Stimulated activated CD8-positive, alpha-beta memory T cell treated with anti-CD3 and anti-CD28 coated beads, Interleukin-4, amount 100 ng/mL, for 1 hour (primary cell): ENCODE results near the gene MRM3.
"Not testable (repeated sequence)": the region's sequence is repeated elsewhere in the genome, so short reads cannot be mapped to it uniquely, and the experiment has no call there.

Experiments
- DNase-seq, 2 donors: peaks; one replicate each; pipeline ENCODE4 v3.0.0-alpha.2; 2020; ENCODE audit warnings: low read depth in 2 of 2, low spot score in 1 of 2

Gene MRM3

DNA sequence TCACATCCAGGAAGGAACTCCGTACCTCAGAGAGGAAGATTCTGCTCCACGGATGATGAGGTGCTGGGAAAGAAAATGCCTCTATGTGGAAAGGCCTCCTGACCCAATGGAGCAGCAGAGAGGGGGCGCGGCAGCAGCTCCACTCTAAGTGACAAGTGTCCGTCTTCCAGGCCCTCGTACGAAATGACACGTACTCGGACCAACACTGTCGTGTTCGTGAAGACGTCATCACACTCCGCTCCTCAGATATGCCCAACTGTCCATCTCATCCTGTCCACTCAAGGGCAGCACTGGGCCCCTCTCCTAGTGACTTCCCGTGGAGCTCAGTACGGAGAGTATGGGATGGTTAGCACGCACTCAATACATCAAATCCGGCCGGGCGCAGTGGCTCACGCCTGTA lies 32.2 kb downstream of the MRM3 start:
- no peak for DNase-seq

DNA sequence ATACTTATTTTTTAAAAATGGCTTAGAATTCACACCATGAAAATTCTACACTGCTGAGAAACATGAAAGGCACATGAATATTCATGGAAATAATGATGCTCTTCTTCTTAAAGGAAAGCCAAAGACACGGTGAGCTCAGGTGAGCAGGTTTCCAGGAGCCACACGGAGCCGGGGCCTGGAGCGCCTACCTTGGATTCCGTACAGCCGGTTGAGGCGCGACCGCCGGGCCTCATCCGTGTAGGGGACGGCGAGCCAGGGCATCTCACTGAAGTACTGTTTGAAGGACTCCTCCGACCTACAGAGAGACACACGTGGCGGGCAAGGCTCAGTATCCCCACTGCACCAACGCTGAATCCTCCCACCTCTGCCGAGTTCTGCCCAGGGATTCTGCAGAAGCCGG lies 37.1 kb downstream of the MRM3 start:
- DNase-seq = no peak

DNA sequence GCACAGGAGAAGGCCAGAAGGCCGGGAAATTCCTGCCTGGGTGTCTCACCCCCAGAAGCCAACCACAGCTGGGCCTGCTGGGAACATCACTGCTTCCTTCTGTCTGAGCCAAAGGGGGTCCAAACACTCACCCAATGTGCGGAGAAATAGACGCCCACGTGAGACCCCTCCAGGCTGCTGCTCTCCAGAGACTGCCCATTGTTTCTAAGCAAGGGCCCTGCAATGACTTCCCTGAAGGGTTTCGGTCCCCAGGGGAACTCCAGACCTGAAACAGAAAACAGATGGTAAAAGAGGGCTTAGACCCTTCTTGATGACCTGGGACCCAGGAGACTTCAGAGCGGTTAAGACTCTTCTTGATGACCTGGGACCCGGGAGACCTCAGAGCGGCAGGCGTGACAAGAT lies 41.3 kb downstream of the MRM3 start:
- no peak for DNase-seq

DNA sequence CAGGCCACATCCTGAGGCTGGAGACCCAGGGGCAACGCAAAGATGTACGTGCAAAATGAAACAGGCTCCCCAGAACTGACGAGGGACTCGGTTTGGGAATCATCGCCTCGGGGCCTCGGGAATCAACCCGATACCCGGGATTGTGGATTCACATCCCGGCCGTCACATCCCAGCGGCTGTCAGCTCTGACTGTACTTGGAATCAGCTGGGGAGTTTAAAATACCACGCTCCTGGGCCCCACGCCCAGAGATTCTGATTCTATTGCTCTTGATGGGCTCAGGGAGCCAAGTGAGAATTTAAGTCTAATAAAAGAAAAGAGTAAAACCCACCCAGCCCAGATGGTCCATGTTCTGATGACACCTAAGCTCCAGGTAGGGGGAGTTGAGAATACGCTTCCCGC lies 42.2 kb downstream of the MRM3 start:
- no peak for DNase-seq

DNA sequence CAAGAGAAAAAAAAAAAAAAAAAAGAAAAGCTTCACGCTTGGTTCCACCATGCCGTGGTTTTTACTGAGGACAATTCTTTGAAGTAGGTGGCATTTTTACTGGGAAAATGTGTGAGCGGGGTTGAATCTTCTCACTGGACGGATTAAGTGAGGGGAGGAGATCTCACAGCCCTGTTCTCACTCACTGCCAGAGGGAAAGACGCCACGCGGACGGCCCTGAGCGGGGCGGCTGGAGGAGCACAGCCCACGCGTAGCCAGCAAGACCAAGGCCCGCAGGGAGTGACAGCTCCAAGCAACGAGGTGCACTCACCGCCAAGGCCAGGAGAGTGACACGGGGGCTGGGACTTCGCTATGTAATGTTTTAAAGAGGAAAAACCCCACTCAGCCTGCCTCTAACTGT lies 43.1 kb downstream of the MRM3 start:
- DNase-seq = no peak

DNA sequence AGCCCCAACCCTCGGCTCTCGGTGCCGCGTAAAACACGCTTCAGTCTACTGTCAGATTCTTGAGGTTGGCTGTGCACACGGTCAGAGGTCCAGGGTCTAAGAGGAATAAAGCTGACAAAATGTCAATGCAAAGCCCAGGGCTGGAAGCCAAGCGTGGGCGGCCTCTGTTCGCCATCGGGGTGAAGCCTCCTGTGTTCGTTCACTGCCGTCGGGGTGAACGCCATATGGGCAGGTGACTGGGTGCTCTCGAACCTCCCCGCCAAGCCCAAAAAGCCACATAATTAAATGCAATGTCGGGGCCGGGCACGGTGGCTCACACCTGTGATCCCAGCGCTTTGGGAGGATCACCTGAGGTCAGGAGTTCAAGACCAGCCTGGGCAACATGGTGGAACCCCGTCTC lies 44.6 kb downstream of the MRM3 start:
- no peak for DNase-seq

DNA sequence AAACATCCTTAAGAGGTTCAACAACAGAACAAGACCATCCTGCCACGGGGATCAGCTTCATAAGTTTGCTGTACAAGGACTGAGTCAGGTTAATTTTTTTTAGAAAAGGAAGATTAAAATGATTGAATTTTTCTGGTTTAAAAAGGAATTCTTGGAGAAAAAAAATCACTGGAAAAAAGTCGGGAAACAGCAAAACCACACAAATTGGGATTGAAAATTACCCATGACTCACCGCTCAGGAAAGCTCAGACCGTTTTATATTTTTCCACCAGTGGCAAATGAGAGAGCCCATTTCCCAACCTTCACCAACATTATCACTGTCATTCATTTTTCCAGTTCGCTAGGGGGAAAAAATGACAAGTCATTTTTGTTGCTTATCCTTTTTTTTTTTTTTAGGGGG lies 46.6 kb downstream of the MRM3 start:
- no peak for DNase-seq

DNA sequence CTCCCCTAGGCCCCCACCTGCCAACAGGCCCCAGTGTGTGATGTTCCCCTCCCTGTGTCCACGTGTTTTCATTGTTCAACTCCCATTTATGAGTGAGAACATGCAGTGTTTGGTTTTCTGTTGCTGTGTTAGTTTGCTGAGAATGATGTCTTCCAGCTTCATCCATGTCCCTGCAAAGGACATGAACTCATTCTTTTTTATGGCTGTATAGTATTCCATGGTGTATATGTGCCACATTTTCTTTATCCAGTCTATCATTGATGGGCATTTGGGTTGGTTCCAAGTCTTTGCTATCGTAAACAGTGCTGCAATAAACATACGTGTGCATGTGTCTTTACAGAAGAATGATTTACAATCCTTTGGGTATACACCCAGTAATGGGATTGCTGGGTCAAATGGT lies 47.5 kb downstream of the MRM3 start:
- not testable (repeated sequence) for DNase-seq

DNA sequence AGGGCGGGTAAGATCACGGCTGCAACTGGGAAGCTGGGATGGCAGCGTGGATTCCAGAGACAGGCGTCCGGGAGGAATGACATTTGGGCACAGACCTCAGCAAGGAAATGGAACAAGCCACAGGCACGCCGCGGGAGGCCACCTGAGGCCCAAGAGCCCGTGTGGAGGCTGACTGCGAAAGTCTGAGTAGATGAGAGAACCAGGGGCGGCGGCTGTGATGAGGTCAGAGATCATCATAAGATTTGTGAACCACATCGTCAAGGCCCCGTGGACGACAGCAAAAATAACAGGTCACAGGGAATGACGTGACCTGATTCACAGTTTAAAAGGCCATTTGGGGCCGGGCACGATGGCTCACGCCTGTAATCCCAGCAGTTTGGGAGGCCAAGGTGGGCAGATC lies 48.2 kb downstream of the MRM3 start:
- DNase-seq = no peak

DNA sequence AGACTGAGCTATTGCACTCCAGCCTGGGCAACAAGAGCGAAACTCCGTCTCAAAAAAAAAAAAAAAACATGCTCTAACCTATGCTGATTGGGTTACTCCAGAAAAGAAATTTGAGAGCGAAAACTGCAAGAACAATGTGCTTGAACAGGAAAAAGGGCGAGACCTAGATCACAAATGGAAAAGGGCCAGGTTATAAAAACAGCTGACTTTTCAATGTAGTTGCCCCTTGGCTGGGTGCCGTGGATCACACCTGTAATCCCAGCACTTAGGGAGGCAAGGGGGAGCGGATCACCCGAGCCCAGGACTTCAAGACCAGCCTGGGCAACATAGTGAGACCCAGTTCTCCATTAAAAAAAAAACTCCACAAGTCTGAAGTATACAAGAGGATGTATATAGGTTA lies 48.8 kb downstream of the MRM3 start:
- DNase-seq = no peak

DNA sequence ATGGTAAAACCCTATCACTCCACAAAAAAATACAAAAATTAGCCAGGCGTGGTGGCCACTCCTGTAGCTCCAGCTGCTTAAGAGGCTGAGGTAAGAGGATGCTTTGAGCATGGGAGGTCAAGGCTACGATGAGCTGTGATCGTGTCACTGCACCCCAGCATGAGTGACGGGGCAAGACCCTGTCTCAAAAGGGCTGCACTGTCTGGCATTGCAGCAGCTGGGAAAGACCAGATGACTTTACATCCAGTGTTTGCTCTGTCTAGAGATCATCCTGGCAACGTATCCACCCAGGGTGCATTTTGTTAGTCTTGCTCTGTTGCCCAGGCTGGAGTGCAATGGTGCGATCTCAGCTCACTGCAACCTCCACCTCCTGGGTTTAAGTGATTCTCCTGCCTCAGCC lies 52.0 kb downstream of the MRM3 start:
- DNase-seq = no peak

DNA sequence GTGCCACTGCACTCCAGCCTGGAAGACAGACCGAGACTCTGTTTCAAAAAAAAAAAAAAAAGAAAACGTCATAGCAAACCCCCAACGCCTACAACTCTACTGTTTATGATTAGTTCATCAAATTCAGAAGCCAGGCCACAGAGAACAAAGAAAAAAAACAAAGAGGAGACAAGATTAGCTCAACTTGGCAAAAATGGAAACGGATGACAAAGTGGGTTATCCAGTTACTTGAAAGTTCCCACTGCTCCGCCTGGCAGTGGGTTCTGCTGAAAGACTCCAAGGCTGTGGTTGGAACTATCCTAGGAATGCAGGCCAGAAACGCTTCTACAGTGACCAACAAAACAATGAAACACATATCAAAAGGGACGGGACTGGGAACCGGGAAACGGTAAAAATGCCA lies 53.1 kb downstream of the MRM3 start:
- DNase-seq = no peak

DNA sequence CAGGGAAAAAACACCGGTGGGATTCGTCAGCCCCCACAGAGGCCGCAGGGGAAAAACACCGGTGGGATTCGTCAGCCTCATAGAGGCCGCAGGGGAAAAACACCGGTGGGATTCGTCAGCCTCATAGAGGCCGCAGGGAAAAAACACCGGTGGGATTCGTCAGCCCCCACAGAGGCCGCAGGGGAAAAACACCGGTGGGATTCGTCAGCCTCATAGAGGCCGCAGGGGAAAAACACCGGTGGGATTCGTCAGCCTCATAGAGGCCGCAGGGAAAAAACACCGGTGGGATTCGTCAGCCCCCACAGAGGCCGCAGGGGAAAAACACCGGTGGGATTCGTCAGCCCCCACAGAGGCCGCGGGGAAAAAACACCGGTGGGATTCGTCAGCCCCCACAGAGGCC lies 53.6 kb downstream of the MRM3 start:
- not testable (repeated sequence) for DNase-seq

DNA sequence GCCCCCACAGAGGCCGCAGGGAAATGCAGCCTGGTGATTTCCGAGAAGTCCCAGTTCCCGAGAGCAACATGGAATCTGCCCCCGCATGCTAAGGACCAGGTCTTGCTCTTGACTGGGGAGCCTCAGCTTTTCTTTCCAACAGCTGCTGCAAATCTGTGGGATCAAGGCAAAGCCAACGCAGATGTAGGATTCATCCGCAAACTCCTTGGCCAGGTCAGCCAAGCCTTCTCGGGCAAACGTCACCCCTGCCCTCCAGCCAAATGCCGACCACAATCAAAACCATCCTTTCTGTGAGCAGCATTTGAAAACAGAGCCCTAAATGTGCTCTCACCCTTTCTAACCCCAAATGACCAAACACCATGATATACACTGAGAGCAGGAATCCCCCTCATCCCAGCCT lies 54.0 kb downstream of the MRM3 start:
- DNase-seq = no peak

DNA sequence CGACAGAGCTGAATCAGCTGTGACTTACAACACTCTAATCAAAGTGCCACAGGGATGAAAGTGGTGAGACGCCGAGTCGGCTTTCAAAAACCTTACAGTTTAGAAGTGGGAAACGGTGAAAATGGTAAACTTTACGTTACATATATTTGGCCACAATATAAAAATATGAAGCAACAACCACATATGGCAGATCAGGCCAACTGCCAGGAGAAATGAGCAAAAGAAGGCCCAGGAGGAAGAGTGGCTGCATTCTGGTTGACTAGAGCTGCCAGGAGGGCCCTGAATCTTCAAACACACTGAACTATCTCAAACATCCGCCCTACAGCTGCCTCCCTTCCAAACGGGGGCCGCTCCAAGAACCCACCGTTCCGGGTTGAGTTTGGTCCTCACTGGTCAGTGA lies 56.3 kb downstream of the MRM3 start:
- DNase-seq = no peak

DNA sequence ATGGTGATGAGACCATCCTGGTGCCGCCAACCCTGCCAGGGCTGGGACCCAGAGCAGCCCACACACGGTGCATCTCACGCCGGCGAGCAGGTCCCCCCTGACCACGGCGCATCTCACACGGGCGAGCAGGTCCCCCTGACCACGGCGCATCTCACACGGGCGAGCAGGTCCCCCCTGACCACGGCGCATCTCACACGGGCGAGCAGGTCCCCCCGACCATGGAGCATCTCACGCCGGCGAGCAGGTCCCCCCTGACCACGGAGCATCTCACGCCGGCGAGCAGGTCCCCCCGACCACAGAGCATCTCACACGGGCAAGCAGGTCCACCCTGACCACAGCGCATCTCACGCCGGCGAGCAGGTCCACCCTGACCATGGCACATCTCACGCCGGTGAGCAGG lies 59.2 kb downstream of the MRM3 start:
- no peak for DNase-seq
